T-cell (primary cell): ENCODE data around the gene CHIT1. TPM values are rescaled to one million over a fixed set of nuclear protein-coding genes. Genes with fewer than 3 reads are reported as not detected.
"Not testable (repeated sequence)": the region's sequence is repeated elsewhere in the genome, so short reads cannot be mapped to it uniquely, and the experiment has no call there.

ENCODE experiments used
- ATAC-seq, 4 experiments: fragments of 200-7000 bp in 3 of 4; fragments of 150-1000 bp in 1 of 4; cut with Tn5 transposase; replicated peaks in 1 of 4; 1 replicate in 3 of 4; 2 replicates in 1 of 4; pipeline ENCODE4 v1.10.0; 2021; ENCODE audit warnings: moderate library complexity in 3 of 4, mild to moderate bottlenecking in 2 of 4, moderate number of reproducible peaks in 1 of 4
- CTCF ChIA-PET, 2 donors: fragments of 300-600 bp; sonication (Branson Sonifier 250); formaldehyde crosslinking; loops; one replicate each; lab custom pipeline; 2022; ENCODE audit warnings: antibody characterized with exemption in 2 of 2; lab: Charles Lee
- POLR2A ChIA-PET, 2 donors: fragments of 300-600 bp; sonication (Branson Sonifier 250); formaldehyde crosslinking; loops; one replicate each; lab custom pipeline; 2022; ENCODE audit warnings: antibody characterized with exemption in 2 of 2; lab: Charles Lee
- DNase-seq, 35 experiments: peaks; one replicate each; pipeline versions ENCODE4 v3.0.0 to v3.0.0-alpha.2; 2013 to 2023
- H3K27ac ChIP-seq: one replicate; pipeline ENCODE4 v1.5.1; 2013; ENCODE audit warnings: low read length
- H3K27me3 ChIP-seq, 2 experiments: replicated peaks in 1 of 2; 1 replicate in 1 of 2; 2 replicates in 1 of 2; pipeline versions ENCODE4 v1.6.1 to v1.7.0; 2013; ENCODE audit warnings: low read length in 1 of 2, mixed read lengths in 1 of 2; ENCODE audit not compliant: control insufficient read depth in 2 of 2, insufficient read depth in 2 of 2; ENCODE audit errors: extremely low read depth in 1 of 2
- H3K36me3 ChIP-seq, 2 donors: 1 replicate in 1 of 2; 2 replicates in 1 of 2; pipeline versions ENCODE4 v1.6.1 to v1.7.0; 2013; ENCODE audit warnings: low read length in 1 of 2; ENCODE audit not compliant: control insufficient read depth in 2 of 2, insufficient read depth in 1 of 2; ENCODE audit errors: extremely low read depth in 1 of 2
- H3K4me1 ChIP-seq, 2 experiments: 1 replicate in 1 of 2; 2 replicates in 1 of 2; pipeline versions ENCODE4 v1.6.1 to v1.7.0; 2013; ENCODE audit warnings: low read length in 2 of 2, mixed read lengths in 1 of 2; ENCODE audit not compliant: insufficient read depth in 2 of 2, control insufficient read depth in 1 of 2; ENCODE audit errors: extremely low read depth in 1 of 2
- H3K4me3 ChIP-seq, 2 donors: 1 replicate in 1 of 2; 2 replicates in 1 of 2; pipeline versions ENCODE4 v1.5.1 to v1.7.0; 2013; ENCODE audit warnings: mild to moderate bottlenecking in 2 of 2, low read length in 1 of 2, moderate library complexity in 1 of 2; ENCODE audit not compliant: control insufficient read depth in 1 of 2; ENCODE audit errors: extremely low read depth in 1 of 2
- H3K9me3 ChIP-seq: 2 replicates; pipeline ENCODE4 v1.7.0; 2013
- H3K27ac Mint-ChIP-seq, 2 donors: one replicate each; pipeline ENCODE4 v1.8.0; 2020 to 2021; ENCODE audit warnings: mild to moderate bottlenecking in 2 of 2, mixed read lengths in 2 of 2
- H3K27me3 Mint-ChIP-seq, 2 donors: one replicate each; pipeline ENCODE4 v1.8.0; 2021 to 2022; ENCODE audit warnings: mixed read lengths in 2 of 2
- H3K36me3 Mint-ChIP-seq: one replicate; pipeline ENCODE4 v1.8.0; 2021; ENCODE audit warnings: mixed read lengths
- H3K4me1 Mint-ChIP-seq, 3 donors: one replicate each; pipeline ENCODE4 v1.8.0; 2020 to 2022; ENCODE audit warnings: mixed read lengths in 3 of 3, mild to moderate bottlenecking in 1 of 3
- H3K4me3 Mint-ChIP-seq, 3 donors: one replicate each; pipeline ENCODE4 v1.8.0; 2020 to 2022; ENCODE audit warnings: mild to moderate bottlenecking in 3 of 3, mixed read lengths in 3 of 3, moderate library complexity in 3 of 3
- H3K9me3 Mint-ChIP-seq, 3 donors: one replicate each; pipeline ENCODE4 v1.8.0; 2020 to 2022; ENCODE audit warnings: mixed read lengths in 3 of 3
- WGBS: methylation state at CpG from one replicate; pipeline ENCODE4 v1.1.5; 2013; ENCODE audit warnings: missing lambda C conversion rate; ENCODE audit not compliant: insufficient coverage; 5-methylcytosine and 5-hydroxymethylcytosine counted together
- total RNA-seq, 35 experiments: library from RNA in 6 of 35; stranded (reverse) in 6 of 35; fragments of 120-200 nt in 1 of 35; gene quantifications; one replicate each; pipeline versions ENCODE4 v1.2.1 to v1.2.4 and lab custom pipeline; 2013 to 2026

Gene CHIT1
- total RNA-seq, 5 donors from 2014 or later (not counting 1 experiment from before 2014, with no cell fraction given): 0.12 to 2.3 (median 0.92) TPM; not detected in 1

DNA sequence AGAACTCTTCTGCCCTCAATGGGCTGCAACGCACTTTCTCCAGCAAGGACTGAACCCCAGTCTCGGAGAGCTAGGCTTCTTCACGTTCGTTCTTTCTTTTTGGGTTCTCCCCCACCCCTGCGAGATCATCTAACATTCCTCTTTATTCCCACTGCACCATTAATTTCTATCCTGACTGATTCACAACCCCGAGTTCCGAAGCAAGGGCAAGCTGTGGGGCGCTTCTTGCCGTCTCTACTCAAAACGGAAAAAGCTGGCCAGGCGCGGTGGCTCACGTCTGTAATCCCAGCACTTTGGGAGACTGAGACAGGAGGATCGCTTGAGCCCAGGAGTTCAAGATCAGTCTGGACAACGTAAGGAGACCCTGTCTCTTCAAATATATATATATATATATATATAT, 38.4 kb upstream of the CHIT1 start:
- WGBS: 85% methylated on average over 12 of the region's 15 CpGs
- H3K36me3 Mint-ChIP-seq: no peaks in the 10 kb centered on the region
- ChIA-PET CTCF (interaction anchor here (0.6 to 7.5 kb wide), 47 partner anchors 10 to 1164 kb away, joined by 3 to 258 read pairs (median 5); partner anchors contain the start of genes ATP2B4 (in 1 of the 2) and BTG2 (in 1 of the 2)), POLR2A (interaction anchor here in 1 of 2 donors (1.9 kb wide), 1 partner anchor 42 kb away, joined by 5 read pairs; no protein-coding TSS in a partner anchor)
- peak overlapping the region; percentile 85 to 86 (median 85) for H3K4me3 Mint-ChIP-seq
- H3K9me3 Mint-ChIP-seq: no peaks in the 10 kb centered on the region
- H3K4me3 ChIP-seq: peak overlapping the region; percentile 28 to 58
- no peaks in the 10 kb centered on the region for H3K9me3 ChIP-seq
- peak overlapping the region; percentile 90 to 93 for H3K27ac Mint-ChIP-seq
- peaks cover 14 to 42% of the 10 kb centered on the region in 2 experiments for H3K4me1 ChIP-seq
- peaks cover 22 to 26% (median 24%) of the 10 kb centered on the region in 3 donors for H3K4me1 Mint-ChIP-seq
- peaks cover 0 to 5% of the 10 kb centered on the region in 2 experiments for H3K27me3 ChIP-seq
- H3K27ac ChIP-seq: peak overlapping the region; percentile 60
- peak in 1 of 4 experiments; percentile 1 for ATAC-seq
- no peaks in the 10 kb centered on the region for H3K27me3 Mint-ChIP-seq
- DNase-seq: no peak
- no peaks in the 10 kb centered on the region for H3K36me3 ChIP-seq

DNA sequence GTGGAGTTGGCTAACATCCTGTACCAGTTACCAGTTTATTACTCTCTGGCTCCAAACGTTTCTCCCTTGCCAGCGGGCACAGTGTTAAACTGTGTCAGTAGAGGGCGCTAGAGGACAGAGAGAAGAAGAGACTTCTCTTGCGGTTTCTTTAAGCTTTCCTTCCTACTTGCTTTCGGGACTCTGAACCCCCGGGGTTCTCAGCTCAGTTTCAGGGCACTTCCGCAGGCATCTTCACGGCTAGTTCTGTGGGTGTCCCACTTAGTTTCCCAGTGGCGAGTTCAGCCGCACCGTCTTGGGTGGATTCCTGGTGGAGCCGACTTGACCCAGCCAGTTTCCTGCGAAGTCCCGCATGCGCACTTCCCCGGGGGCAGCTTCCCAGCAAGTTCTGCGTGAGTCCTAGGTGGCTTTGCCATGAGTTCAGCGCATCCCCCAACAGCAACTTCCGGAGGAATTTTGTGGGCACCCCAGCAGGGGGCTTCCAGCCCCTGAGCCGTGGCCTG, 37.9 kb upstream of the CHIT1 start:
- peak; percentile 55 to 69 (median 66) for ATAC-seq
- under 1% methylated on average over 19 of the region's 20 CpGs for WGBS
- H3K4me3 ChIP-seq: peak overlapping the region; percentile 28 to 58

DNA sequence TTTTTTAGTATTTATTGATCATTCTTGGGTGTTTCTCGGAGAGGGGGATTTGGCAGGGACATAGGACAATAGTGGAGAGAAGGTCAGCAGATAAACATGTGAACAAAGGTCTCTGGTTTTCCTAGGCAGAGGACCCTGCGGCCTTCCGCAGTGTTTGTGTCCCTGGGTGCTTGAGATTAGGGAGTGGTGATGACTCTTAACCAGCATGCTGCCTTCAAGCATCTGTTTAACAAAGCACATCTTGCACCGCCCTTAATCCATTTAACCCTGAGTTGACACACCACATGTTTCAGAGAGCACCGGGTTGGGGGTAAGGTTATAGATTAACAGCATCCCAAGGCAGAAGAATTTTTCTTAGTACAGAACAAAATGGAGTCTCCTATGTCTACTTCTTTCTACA, 36.7 kb upstream of the CHIT1 start:
- peaks cover 16 to 19% (median 16%) of the 10 kb centered on the region in 3 donors for H3K4me1 Mint-ChIP-seq
- H3K4me3 ChIP-seq, H3K27ac Mint-ChIP-seq, H3K9me3 ChIP-seq, H3K9me3 Mint-ChIP-seq, ATAC-seq, H3K4me3 Mint-ChIP-seq, H3K27ac ChIP-seq, H3K27me3 Mint-ChIP-seq, POLR2A ChIA-PET, H3K27me3 ChIP-seq, DNase-seq, H3K36me3 Mint-ChIP-seq, H3K36me3 ChIP-seq: not testable (repeated sequence)
- no CpG with 5 or more reads among the region's 5 CpGs for WGBS
- CTCF ChIA-PET: interaction anchor here (1.1 to 7.5 kb wide), 4 partner anchors 73 to 223 kb away, joined by 3 to 258 read pairs (median 32); no protein-coding TSS in a partner anchor
- H3K4me1 ChIP-seq: peaks cover 14 to 32% of the 10 kb centered on the region in 2 experiments

More for the DNA sequence above, 37.9 kb upstream of the CHIT1 start:
- Mint-ChIP-seq H3K4me1 (peaks cover 20 to 24% (median 22%) of the 10 kb centered on the region in 3 donors), H3K36me3 (no peaks in the 10 kb centered on the region), H3K27me3 (no peaks in the 10 kb centered on the region), H3K27ac (peak overlapping the region; percentile 90 to 93), H3K9me3 (no peaks in the 10 kb centered on the region), H3K4me3 (peak overlapping the region; percentile 85 to 86 (median 85))
- POLR2A ChIA-PET: interaction anchor here (0.5 to 1.9 kb wide), 7 partner anchors 22 to 405 kb away, joined by 3 to 5 read pairs (median 3); partner anchors contain the start of gene BTG2 (in 1 of the 2)
- Histone ChIP-seq H3K27me3 (peaks cover 0 to 5% of the 10 kb centered on the region in 2 experiments), H3K4me1 (peaks cover 14 to 37% of the 10 kb centered on the region in 2 experiments), H3K9me3 (no peaks in the 10 kb centered on the region), H3K27ac (peak overlapping the region; percentile 60), H3K36me3 (no peaks in the 10 kb centered on the region)
- DNase-seq: peak; percentile 53 to 94 (median 76)
- CTCF ChIA-PET: interaction anchor here (0.5 to 7.5 kb wide), 49 partner anchors 10 to 1165 kb away, joined by 3 to 258 read pairs (median 5); partner anchors contain the start of genes ATP2B4 (in 1 of the 2) and BTG2 (in 1 of the 2)

DNA sequence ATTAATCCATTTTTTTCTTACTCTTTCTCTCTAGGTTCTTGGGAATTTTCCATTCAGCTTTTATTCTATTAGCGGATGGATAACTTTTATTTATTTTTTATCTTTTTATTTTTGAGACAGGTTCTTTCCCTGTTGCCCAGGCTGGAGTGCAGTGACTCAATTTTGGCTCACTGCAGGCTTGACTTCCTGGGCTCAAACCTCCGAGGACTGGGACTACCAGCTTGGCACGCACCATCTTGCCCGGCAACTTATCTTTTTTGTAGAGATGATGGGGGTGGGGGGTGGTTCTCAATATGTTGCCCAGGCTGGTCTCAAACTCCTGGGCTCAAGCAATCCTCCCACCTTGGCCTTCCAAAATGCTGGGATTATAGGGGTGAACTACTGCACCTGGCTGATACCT, 36.1 kb upstream of the CHIT1 start:
- ChIA-PET POLR2A (interaction anchor here in 1 of 2 donors (0.6 kb wide), 1 partner anchor 42 kb away, joined by 4 read pairs; no protein-coding TSS in a partner anchor), CTCF (interaction anchor here in 1 of 2 donors (1.1 to 1.3 kb wide), 2 partner anchors 77 to 87 kb away, joined by 3 read pairs; no protein-coding TSS in a partner anchor)
- Mint-ChIP-seq H3K4me3 (no peak overlapping the region), H3K27ac (no peak overlapping the region), H3K9me3 (no peaks in the 10 kb centered on the region), H3K27me3 (peaks cover 0 to 2% of the 10 kb centered on the region in 2 donors), H3K36me3 (no peaks in the 10 kb centered on the region), H3K4me1 (peaks cover 11 to 13% (median 11%) of the 10 kb centered on the region in 3 donors)
- Histone ChIP-seq H3K9me3 (no peaks in the 10 kb centered on the region), H3K27me3 (peaks cover 0 to 5% of the 10 kb centered on the region in 2 experiments), H3K4me1 (peaks cover 12 to 26% of the 10 kb centered on the region in 2 experiments), H3K36me3 (no peaks in the 10 kb centered on the region), H3K4me3 (no peak overlapping the region), H3K27ac (no peak overlapping the region)
- ATAC-seq: no peak
- WGBS: no CpG with 5 or more reads among the region's 4 CpGs
- DNase-seq: no peak

DNA sequence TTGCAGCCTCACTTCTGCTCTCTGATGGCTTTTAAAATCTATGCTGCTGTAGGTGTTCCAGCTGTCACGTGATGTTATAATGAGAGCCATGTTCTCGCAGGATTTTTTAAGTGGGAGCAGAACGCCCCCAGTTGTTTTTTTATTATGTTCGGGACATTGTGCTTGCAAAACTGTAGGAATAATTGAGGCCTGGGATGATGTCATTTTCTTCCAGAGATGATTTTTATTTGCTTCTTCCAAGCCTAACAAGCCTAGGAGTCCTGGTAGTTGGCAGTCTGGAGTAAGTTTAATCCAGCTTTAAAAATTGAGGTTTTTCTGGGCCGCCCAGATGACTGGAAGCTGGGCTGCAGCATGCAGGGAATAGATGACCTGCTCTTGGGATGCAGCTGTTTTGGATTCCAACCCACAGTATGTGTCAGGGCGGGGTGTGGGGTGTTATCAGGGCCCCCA, 34.6 kb upstream of the CHIT1 start:
- H3K27ac ChIP-seq: no peak overlapping the region
- no peaks in the 10 kb centered on the region for H3K36me3 ChIP-seq
- ATAC-seq: no peak
- H3K4me1 Mint-ChIP-seq: peaks cover 11 to 13% (median 11%) of the 10 kb centered on the region in 3 donors
- no peaks in the 10 kb centered on the region for H3K36me3 Mint-ChIP-seq
- no peak overlapping the region for H3K4me3 ChIP-seq
- no peak overlapping the region for H3K4me3 Mint-ChIP-seq
- 82% methylated on average over 2 of the region's 6 CpGs for WGBS
- H3K4me1 ChIP-seq: peaks cover 9 to 17% of the 10 kb centered on the region in 2 experiments
- no peaks in the 10 kb centered on the region for H3K9me3 Mint-ChIP-seq
- no peak for DNase-seq
- ChIA-PET POLR2A (interaction anchor here (0.5 to 0.7 kb wide), 3 partner anchors 80 to 488 kb away, joined by 3 read pairs; no protein-coding TSS in a partner anchor), CTCF (interaction anchor here in 1 of 2 donors (0.6 kb wide), 1 partner anchor 76 kb away, joined by 3 read pairs; no protein-coding TSS in a partner anchor)
- H3K9me3 ChIP-seq: no peaks in the 10 kb centered on the region
- H3K27ac Mint-ChIP-seq: no peak overlapping the region
- H3K27me3 ChIP-seq: peaks cover 0 to 5% of the 10 kb centered on the region in 2 experiments
- peaks cover 0 to 2% of the 10 kb centered on the region in 2 donors for H3K27me3 Mint-ChIP-seq

DNA sequence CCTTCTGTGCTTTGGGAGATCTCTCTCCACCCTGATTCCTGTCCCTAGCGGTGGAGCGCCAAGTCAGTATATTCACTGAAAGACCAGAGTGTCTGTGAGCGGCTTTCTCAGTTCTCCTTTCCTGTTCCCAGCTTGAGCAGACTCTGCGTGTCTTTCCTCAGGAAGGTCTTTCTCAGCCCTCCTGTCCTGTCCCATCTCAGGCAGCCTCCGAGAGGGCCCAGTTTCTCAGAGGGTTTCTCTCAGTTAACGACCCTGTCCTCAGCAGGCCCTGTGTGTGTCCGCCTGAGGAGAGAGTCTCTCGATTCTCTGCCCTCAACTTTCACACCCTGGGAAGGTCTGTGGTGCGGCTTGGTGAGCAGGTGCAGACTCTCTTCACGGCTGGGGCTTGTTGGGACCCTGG, 34.0 kb upstream of the CHIT1 start:
- no peak overlapping the region for H3K4me3 Mint-ChIP-seq
- 73% methylated on average over 5 of the region's 10 CpGs for WGBS
- POLR2A ChIA-PET: interaction anchor here in 1 of 2 donors (0.5 kb wide), 1 partner anchor 488 kb away, joined by 3 read pairs; no protein-coding TSS in a partner anchor
- Histone ChIP-seq H3K9me3 (no peaks in the 10 kb centered on the region), H3K4me1 (peaks cover 5 to 11% of the 10 kb centered on the region in 2 experiments), H3K36me3 (no peaks in the 10 kb centered on the region), H3K27me3 (peaks cover 0 to 5% of the 10 kb centered on the region in 2 experiments), H3K4me3 (no peak overlapping the region), H3K27ac (no peak overlapping the region)
- no peaks in the 10 kb centered on the region for H3K36me3 Mint-ChIP-seq
- ATAC-seq: no peak
- peaks cover 11 to 13% (median 11%) of the 10 kb centered on the region in 3 donors for H3K4me1 Mint-ChIP-seq
- peaks cover 0 to 2% of the 10 kb centered on the region in 2 donors for H3K27me3 Mint-ChIP-seq
- CTCF ChIA-PET: interaction anchor here in 1 of 2 donors (0.6 to 0.8 kb wide), 2 partner anchors 77 to 382 kb away, joined by 3 read pairs; no protein-coding TSS in a partner anchor
- H3K27ac Mint-ChIP-seq: no peak overlapping the region
- no peaks in the 10 kb centered on the region for H3K9me3 Mint-ChIP-seq
- DNase-seq: no peak
